Measurements from ENCODE around the gene XIRP2. TPM values are rescaled to one million over a fixed set of nuclear protein-coding genes. Genes with fewer than 3 reads are reported as not detected.

Gene XIRP2
- total and polyA plus RNA-seq, 2 of the 4 experiments (the other 2 are of a cell fraction): 0.05 to 0.18 TPM

GRCh38 chr2:167157523-167157922, 269.2 kb downstream of the XIRP2 start:
- no peaks in the 10 kb centered on the region for H3K79me1 ChIP-seq (ENCODE audit: low read depth in 1 of 2, low read length in 2 of 2)
- no peak overlapping the region for H2AK9ac ChIP-seq (replicated peaks; ENCODE audit: low read depth, low read length, poor library complexity)
- no TSS peak for BruUV-seq (replicated peaks)
- no peak overlapping the region for H4K5ac ChIP-seq (ENCODE audit: low read depth, low read length)
- no peaks in the 10 kb centered on the region for H3K9me1 ChIP-seq (ENCODE audit: insufficient read depth, low read length)
- intact Hi-C loops (cut with micrococcal nuclease): no loop called here
- H2AFZ ChIP-seq (replicated peaks; ENCODE audit: low read length, poor library complexity): no peak overlapping the region
- H3K4ac ChIP-seq (ENCODE audit: low read depth, low read length): no peak overlapping the region
- no peaks in the 10 kb centered on the region for H3K27me3 ChIP-seq (ENCODE audit: control insufficient read depth, insufficient read depth, low read length)
- H3K36me3 ChIP-seq (ENCODE audit: control insufficient read depth, insufficient read depth, low read length): no peaks in the 10 kb centered on the region
- TF ChIP-seq MXI1 (IDR thresholded peaks at IDR 0.05; ENCODE audit: borderline replicate concordance, low read depth, low read length) (no peak), MAFK (IDR thresholded peaks at IDR 0.05; ENCODE audit: low read depth, low read length) (no peak), CHD1 (IDR thresholded peaks at IDR 0.05; ENCODE audit: low read depth, low read length) (no peak), ELK1 (IDR thresholded peaks at IDR 0.05; ENCODE audit: borderline replicate concordance, low read depth, low read length) (no peak), BHLHE40 (IDR thresholded peaks at IDR 0.05; ENCODE audit: low read depth, low read length) (no peak), CEBPB (IDR thresholded peaks at IDR 0.05; ENCODE audit: low read depth, low read length) (peak; percentile 78)
- no peak overlapping the region for H4K8ac ChIP-seq (ENCODE audit: low read depth in 2 of 2, low read length in 2 of 2)
- ATAC-seq (ENCODE audit: low read depth): peak; percentile 61
- ChIA-PET CTCF (interaction anchor here (1.1 kb wide), 1 partner anchor 8 kb away, joined by 3 read pairs; no protein-coding TSS in a partner anchor), POLR2A (ENCODE audit: unreplicated experiment) (no interaction called here)
- H3K4me2 ChIP-seq (ENCODE audit: low read depth, low read length): no peak overlapping the region
- H3K4me1 ChIP-seq (ENCODE audit: control insufficient read depth, insufficient read depth, low read length): no peaks in the 10 kb centered on the region
- WGBS, 2 experiments (ENCODE audit: extremely low coverage in 2 of 2, insufficient read length in 1 of 2): no CpG with 5 or more reads among the region's 1 CpG
- no peak overlapping the region for H3K4me3 ChIP-seq (ENCODE audit: insufficient read depth, low read depth, low read length)
- H3K23ac ChIP-seq (ENCODE audit: low read depth, low read length): no peak overlapping the region
- no peak overlapping the region for H3K56ac ChIP-seq (ENCODE audit: extremely low read depth, insufficient read depth, low read length)
- H2BK120ac ChIP-seq (ENCODE audit: low read depth, low read length): no peak overlapping the region
- H4K20me1 ChIP-seq (ENCODE audit: insufficient read depth, low read length): no peaks in the 10 kb centered on the region
- DNase-seq: peak; percentile 62
- dilution Hi-C loops (cut with HindIII; ENCODE audit: low sequenced_read_pairs, unreplicated experiment): no loop called here
- H3K18ac ChIP-seq (ENCODE audit: low read depth, low read length): no peak overlapping the region
- no peak overlapping the region for H3K27ac ChIP-seq (ENCODE audit: insufficient read depth, low read length)
- no peaks in the 10 kb centered on the region; the same call in 1 of the 2 replicates for H3K9me3 ChIP-seq (ENCODE audit: control insufficient read depth, insufficient read depth, low read length)
- H3K14ac ChIP-seq (replicated peaks; ENCODE audit: low read depth, low read length): no peak overlapping the region
- no peak overlapping the region for H3K9ac ChIP-seq (ENCODE audit: low read depth, low read length)
- H2AK5ac ChIP-seq (ENCODE audit: low read depth, low read length): no peak overlapping the region
- no peak overlapping the region for H2BK20ac ChIP-seq (ENCODE audit: low read depth, low read length)
- no peak overlapping the region for H4K91ac ChIP-seq (ENCODE audit: insufficient read depth, low read depth, low read length)
- no peak overlapping the region for H2BK5ac ChIP-seq (ENCODE audit: low read depth, low read length, poor library complexity, severe bottlenecking)
- H2BK15ac ChIP-seq (ENCODE audit: low read depth, low read length): no peak overlapping the region
- in situ Hi-C loops (cut with MboI; ENCODE audit: low sequenced_read_pairs): no loop called here
